Measurements from ENCODE around the gene IRAK1. TPM values are rescaled to one million over a fixed set of nuclear protein-coding genes. Genes with fewer than 3 reads are reported as not detected.
A peak's percentile ranks its signal among the peaks of the same experiment; 100 is the strongest.

The IRAK1 gene
- total and polyA plus RNA-seq, 2 donors (not counting 3 experiments of a cell fraction or from before 2014, with no cell fraction given): 63.6 to 138 TPM

- TF ChIP-seq EZH2 (IDR thresholded peaks at IDR 0.05; ENCODE audit: borderline replicate concordance, low read depth, low read length, severe bottlenecking) (no peak), POLR2A (IDR thresholded peaks at IDR 0.05; ENCODE audit: low read depth, low read length) (no peak), CTCF (IDR thresholded peaks at IDR 0.05; ENCODE audit: extremely low read depth in 1 of 2, insufficient read depth in 1 of 2, low read depth in 1 of 2, low read length in 2 of 2) (no peak), POLR2AphosphoS5 (IDR thresholded peaks at IDR 0.05; ENCODE audit: insufficient read depth, low read depth, low read length) (no peak), JUN (IDR thresholded peaks at IDR 0.05; ENCODE audit: borderline replicate concordance, insufficient read depth, insufficient read length, low read depth) (no peak), FOS (IDR thresholded peaks at IDR 0.05; ENCODE audit: borderline replicate concordance, insufficient read depth, low read length) (no peak), GATA2 (IDR thresholded peaks at IDR 0.05; ENCODE audit: insufficient read depth, insufficient read length, low read depth, low read length) (no peak), MYC (IDR thresholded peaks at IDR 0.05; ENCODE audit: low read depth, low read length) (no peak)
- TF ChIP-seq, protein P1, sequence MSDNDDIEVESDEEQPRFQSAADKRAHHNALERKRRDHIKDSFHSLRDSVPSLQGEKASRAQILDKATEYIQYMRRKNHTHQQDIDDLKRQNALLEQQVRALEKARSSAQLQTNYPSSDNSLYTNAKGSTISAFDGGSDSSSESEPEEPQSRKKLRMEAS (IDR thresholded peaks at IDR 0.05; ENCODE audit: insufficient read depth, insufficient read length): no peak
- H3K9me3 ChIP-seq (replicated peaks; ENCODE audit: control insufficient read depth, insufficient read depth, low read length): no peaks in the 10 kb centered on the region
- no peaks in the 10 kb centered on the region for H3K4me1 ChIP-seq (ENCODE audit: control insufficient read depth, extremely low read depth, insufficient read depth, low read length)
- no peak overlapping the region for H2AFZ ChIP-seq (ENCODE audit: low read depth, low read length)
- H3K9ac ChIP-seq (replicated peaks; ENCODE audit: extremely low read depth, insufficient read depth, low read length): no peak overlapping the region
- H3K27ac ChIP-seq (ENCODE audit: insufficient read depth, low read depth, low read length): no peak overlapping the region
- dilution Hi-C loops (cut with MboI; ENCODE audit: extremely low pct_ligation_motif_present, low sequenced_read_pairs): no loop called here
- peaks cover 8% of the 10 kb centered on the region for H3K79me2 ChIP-seq (ENCODE audit: control insufficient read depth, insufficient read depth, low read length)
- FAIRE-seq (no peak), DNase-seq (ENCODE audit: low read depth, low spot score) (no peak)
- peaks cover 0 to 23% of the 10 kb centered on the region in 2 experiments for H3K36me3 ChIP-seq (ENCODE audit: control insufficient read depth in 2 of 2, extremely low read depth in 1 of 2, insufficient read depth in 2 of 2, low read length in 2 of 2)
- intact Hi-C loops (cut with micrococcal nuclease): no loop called here
- CTCF ChIA-PET: no interaction called here
- H4K20me1 ChIP-seq (replicated peaks; ENCODE audit: control insufficient read depth, extremely low read depth, insufficient read depth, low read length): no peaks in the 10 kb centered on the region
- H3K4me2 ChIP-seq (ENCODE audit: insufficient read depth, low read length): no peak overlapping the region
- TSS peak; percentile 3 for BruUV-seq (replicated peaks)
- POLR2A ChIA-PET: no interaction called here
- no peaks in the 10 kb centered on the region for H3K27me3 ChIP-seq (ENCODE audit: control insufficient read depth in 2 of 2, insufficient read depth in 2 of 2, low read length in 2 of 2)
- H3K9me1 ChIP-seq (replicated peaks; ENCODE audit: control insufficient read depth, extremely low read depth, insufficient read depth, low read length): no peaks in the 10 kb centered on the region
- no peak overlapping the region for H3K4me3 ChIP-seq (replicated peaks in 1 of 3; ENCODE audit: insufficient read depth in 1 of 3, low read depth in 1 of 3, low read length in 3 of 3)
These were observed 11.1 kb upstream of the IRAK1 start for GRCh38 chrX:154030715-154031305.

All from endothelial cell of umbilical vein (primary cell).